SHP77 treated with DMSO at 0.1 percent for 48 hours (cell line): ENCODE data around the gene HEPACAM.

Experiments
- DNase-seq: peaks from one replicate; lab custom pipeline; 2025; lab: John Stamatoyannopoulos, UW

HEPACAM gene

DNA sequence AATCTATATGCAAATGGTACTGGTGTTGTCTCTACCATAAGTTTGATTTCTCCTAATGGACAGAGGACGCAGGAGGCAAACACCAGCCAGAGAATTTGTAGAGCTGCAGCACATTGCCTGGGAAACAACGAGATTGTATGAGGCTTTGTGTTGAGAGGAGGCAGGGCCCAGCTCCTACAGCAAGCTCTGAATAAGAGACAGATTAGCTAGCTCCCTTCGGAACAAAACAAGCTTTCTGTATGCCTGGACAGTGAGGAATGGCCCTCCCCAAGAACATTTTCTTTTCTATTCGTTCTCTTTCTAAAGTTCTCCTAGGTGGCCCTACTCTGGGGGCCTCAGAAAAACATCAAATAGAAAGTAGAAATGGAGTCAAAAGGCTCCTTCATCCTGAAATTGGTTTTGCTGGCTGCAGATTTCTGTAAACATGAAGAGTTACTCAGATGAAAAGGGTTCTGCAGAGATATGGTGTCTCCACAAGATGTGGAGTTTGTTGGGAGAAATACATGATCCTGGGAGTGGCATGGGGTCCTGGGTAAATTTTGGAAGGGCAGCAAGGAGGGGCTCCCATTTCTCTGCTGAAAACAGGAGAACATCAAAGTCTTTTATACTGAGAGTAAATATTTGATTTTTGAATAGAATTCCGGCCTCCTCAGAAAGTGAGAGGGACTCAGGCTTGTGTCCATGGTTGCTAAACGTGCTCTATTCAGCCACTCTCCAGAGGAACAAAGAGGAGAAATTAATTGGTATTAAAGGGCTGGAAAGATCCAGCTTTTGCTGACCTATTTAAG lies 6.8 kb upstream of the HEPACAM start:
- no peak for DNase-seq

DNA sequence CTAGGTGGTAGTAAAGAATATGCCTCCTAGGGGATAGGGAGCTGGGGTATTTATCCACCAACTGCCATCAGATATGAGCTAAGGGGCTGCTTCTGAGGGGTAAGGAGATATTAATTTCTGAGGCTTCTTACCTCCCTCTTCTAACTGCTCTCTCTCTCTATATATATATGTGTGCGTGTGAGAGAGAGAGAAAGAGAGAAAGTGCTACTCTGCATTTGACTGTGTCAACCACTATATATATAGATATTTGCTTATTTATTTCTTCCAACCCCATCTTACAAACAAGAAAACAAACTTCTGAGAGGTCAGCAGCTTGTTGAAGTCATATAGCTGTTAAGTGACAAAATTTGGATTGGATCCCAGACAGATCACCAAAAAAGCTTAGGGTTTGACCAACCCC lies 5.9 kb upstream of the HEPACAM start:
- DNase-seq, result no peak

- DNase-seq, result no peak
Measured at GRCh38 chr11:124938970-124939369, 3.1 kb upstream of the HEPACAM start.

- no peak for DNase-seq
Measured at GRCh38 chr11:124938206-124938765, 2.4 kb upstream of the HEPACAM start.

DNA sequence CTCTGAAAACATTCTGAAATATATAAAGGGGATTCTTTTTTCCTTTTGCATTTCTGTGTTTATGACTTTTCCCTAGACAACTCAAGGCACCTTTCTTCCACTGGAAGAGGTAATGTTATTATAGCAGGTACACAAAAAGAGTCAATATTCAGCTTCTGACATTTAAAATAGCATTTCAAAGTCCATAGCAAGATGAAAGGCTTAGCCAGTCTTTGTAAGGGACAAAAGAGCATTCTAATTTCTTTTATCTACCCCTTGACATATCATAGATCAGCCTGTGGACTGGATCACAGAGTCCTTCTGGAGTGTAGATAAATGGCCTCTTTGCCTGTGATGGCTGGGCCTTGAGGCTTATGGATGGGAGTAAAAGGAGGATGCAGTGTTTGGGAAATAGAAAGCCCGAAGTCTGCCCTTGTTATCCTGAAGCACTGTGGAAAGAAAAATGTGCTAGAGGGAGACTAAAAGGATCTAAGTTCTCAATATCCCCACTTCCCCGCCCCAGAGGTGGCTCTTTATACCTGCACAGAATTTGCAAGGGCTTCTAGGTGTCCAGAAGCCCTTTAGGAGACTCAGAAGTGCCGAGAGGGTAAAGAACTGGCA lies 1.6 kb upstream of the HEPACAM start:
- no peak for DNase-seq

DNA sequence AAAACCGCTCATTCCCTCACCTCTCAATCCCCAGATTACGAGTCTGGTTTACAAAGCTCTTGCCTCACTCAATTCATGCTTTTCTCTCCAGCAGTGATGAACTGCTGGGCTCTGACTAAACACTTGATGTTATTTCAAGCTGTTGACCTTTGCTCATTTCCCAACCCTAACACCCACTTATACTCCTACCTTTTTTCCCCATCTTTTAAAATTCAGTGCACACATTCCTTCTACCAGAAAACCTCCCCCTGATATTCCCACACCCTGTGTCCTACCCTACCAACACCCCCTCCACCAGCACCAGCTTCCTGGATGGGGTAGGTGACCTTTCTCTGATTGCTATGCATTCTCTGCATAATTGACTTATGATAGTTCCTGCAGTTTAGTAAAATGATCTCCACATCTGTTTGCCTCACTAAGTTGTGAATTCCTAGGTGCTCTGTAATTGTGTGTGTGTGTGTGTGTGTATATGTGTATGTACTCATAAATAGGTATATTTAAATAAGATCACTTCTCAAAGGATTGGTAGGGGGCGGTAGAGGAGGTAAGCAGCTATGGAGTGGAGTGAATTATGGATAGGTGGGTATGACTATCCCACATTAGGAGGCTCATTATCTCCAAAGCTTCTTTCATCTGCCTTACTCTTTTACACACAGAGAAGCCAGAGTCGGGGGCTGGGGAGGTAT lies 842 bp downstream of the HEPACAM start:
- DNase-seq, result no peak

DNA sequence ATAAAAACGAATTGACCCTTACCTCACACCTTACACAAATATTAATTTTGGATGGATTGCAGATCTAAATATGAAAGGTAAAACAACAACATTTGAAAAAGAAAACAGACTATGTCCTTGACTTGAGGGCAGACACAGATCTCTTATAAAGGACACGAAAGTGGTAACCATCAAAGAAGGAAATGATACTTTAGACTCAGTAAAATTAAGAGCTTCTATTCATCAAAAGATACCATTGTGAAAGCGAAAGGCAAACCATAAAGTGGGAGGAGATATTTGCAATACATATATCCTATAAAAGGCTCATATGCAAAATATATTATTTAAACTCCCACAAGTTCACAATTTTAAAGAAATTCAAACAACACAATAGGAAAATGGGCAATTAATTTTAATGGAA lies 5.0 kb downstream of the HEPACAM start:
- no peak for DNase-seq

GRCh38 chr11:124928942-124929665 lies 6.7 kb downstream of the HEPACAM start:
- no peak for DNase-seq

- DNase-seq, result no peak
Measured at GRCh38 chr11:124923296-124923695, 12.6 kb downstream of the HEPACAM start.

GRCh38 chr11:124922831-124923230 lies 13.0 kb downstream of the HEPACAM start:
- no peak for DNase-seq

GRCh38 chr11:124920870-124921609 lies 14.8 kb downstream of the HEPACAM start:
- DNase-seq, result no peak

GRCh38 chr11:124920356-124920755 lies 15.5 kb downstream of the HEPACAM start:
- no peak for DNase-seq

DNA sequence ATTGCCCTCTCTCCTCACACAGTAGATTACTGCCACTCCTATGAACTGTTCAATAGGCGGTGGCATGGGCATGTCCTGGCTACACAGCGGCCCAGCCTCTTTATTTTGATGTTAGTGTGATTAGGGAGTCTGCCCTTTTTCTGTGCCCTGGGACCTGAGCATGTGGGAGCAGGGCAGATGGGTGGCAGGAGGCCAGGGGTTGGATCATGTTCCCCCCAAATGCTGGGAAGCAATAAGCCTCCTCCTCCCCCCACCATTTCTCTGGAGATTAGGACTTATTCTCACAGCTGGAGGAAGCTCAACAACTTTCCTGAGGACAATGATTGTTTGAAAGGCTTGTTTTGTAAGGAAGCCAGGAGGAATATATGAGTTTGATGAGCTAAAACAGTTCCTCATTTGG lies 15.9 kb downstream of the HEPACAM start:
- no peak for DNase-seq

DNA sequence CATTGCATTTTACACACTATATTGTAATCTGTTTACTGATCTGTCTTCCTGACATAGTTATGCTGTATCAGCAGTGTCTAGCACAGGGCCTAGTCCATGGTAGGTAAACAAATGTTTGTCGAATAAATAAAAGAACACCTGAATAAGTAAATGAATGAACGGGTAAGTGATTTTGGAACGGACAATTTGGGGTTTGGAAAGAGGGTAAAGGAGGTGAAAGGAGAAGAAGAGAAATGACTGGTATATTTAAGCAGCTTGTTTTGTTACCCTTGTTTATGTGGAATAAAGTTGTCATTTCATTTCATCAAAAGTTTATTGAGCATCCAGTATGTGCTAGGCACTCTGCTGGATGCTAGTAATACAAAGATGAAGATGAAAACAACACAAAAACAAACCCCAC lies 16.9 kb downstream of the HEPACAM start, which contains the start of gene HEPN1:
Gene HEPN1, plus strand, starts transcription at position 301 of the 400 bp plus-strand sequence.
- no peak for DNase-seq

GRCh38 chr11:124917115-124917637 lies 18.7 kb downstream of the HEPACAM start:
- DNase-seq, result no peak

- no peak for DNase-seq
Measured at GRCh38 chr11:124916370-124916710, 19.5 kb downstream of the HEPACAM start.

- no peak for DNase-seq
Measured at GRCh38 chr11:124915541-124916369, 20.1 kb downstream of the HEPACAM start.

DNA sequence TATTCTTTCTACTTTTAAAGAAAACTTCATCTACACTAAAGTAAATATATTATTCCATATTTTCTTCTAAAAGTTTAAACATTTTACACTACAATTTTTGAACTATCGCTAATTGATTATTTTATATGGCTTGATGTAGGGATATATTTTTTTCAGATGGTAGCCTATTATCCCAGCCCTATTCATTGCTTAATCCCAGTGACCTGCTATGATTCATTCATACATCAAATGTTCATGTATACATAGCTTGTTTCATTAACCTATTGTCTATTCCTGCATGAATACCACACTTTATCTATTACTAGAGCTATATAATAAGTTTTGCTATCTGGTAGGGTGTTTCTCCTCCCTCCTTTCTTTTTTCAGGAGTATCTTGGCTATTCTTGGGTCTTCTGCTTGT lies 33.2 kb downstream of the HEPACAM start:
- DNase-seq, result no peak

DNA sequence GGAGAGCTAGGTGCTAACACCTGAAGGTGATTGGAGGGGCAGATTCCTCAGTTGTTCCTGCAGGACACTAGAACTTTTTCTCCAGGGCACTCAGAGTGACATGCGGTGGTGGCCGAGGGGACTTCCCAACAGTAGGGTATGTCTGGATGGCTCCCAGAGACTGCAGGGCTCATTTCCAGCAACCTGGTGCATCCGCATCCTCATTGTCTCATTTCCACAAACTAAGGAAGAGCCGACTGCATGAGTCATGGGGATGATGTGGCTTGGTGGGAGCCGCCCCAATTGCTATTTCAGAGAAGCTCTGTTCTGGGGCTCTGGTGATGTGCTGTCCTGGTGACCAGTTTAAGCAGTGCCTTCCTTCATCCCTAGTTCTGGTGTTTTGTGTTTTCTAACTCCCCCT lies 35.4 kb downstream of the HEPACAM start:
- no peak for DNase-seq

- no peak for DNase-seq
Measured at GRCh38 chr11:124899383-124900145, 36.3 kb downstream of the HEPACAM start.
